Natural killer cell (primary cell): Measurements from ENCODE around the gene WDR43. TPM values are rescaled to one million over a fixed set of nuclear protein-coding genes. Genes with fewer than 3 reads are reported as not detected.
A peak's percentile ranks its signal among the peaks of the same experiment; 100 is the strongest.
"Not testable (repeated sequence)": the region's sequence is repeated elsewhere in the genome, so short reads cannot be mapped to it uniquely, and the experiment has no call there.

Experiments
- ATAC-seq, 3 donors: fragments of 150-1000 bp in 2 of 3; fragments of 200-7000 bp in 1 of 3; cut with Tn5 transposase; 1 replicate in 1 of 3; 2 replicates in 2 of 3; pipeline ENCODE4 v1.10.0; 2021; ENCODE audit warnings: mild to moderate bottlenecking in 2 of 3, moderate library complexity in 2 of 3
- DNase-seq, 2 donors: peaks; one replicate each; pipeline versions ENCODE4 v3.0.0 to v3.0.0-alpha.2; 2013 to 2021; ENCODE audit warnings: mixed read lengths in 1 of 2
- H3K27ac ChIP-seq: one replicate; pipeline ENCODE4 v1.5.1; 2013; ENCODE audit warnings: mild to moderate bottlenecking, low read length
- H3K27me3 ChIP-seq: one replicate; pipeline ENCODE4 v1.6.1; 2013; ENCODE audit warnings: low read length; ENCODE audit not compliant: control insufficient read depth, insufficient read depth
- H3K36me3 ChIP-seq: one replicate; pipeline ENCODE4 v1.6.1; 2013; ENCODE audit warnings: low read length; ENCODE audit not compliant: control insufficient read depth, insufficient read depth
- H3K4me1 ChIP-seq: one replicate; pipeline ENCODE4 v1.6.1; 2013; ENCODE audit warnings: low read length; ENCODE audit not compliant: control insufficient read depth, insufficient read depth
- H3K4me3 ChIP-seq: one replicate; pipeline ENCODE4 v1.5.1; 2013; ENCODE audit warnings: low read length
- H3K9me3 ChIP-seq: one replicate; pipeline ENCODE4 v1.6.1; 2013; ENCODE audit warnings: low read length; ENCODE audit not compliant: control insufficient read depth, insufficient read depth
- H3K27ac Mint-ChIP-seq, 2 donors: one replicate each; pipeline ENCODE4 v1.8.0; 2022; ENCODE audit warnings: mild to moderate bottlenecking in 2 of 2, mixed read lengths in 2 of 2, moderate library complexity in 1 of 2
- H3K27me3 Mint-ChIP-seq, 2 donors: one replicate each; pipeline ENCODE4 v1.8.0; 2022; ENCODE audit warnings: low read depth in 2 of 2, mixed read lengths in 2 of 2
- H3K36me3 Mint-ChIP-seq: one replicate; pipeline ENCODE4 v1.8.0; 2022; ENCODE audit warnings: mixed read lengths
- H3K4me1 Mint-ChIP-seq, 2 donors: one replicate each; pipeline ENCODE4 v1.8.0; 2022; ENCODE audit warnings: mixed read lengths in 2 of 2
- H3K4me3 Mint-ChIP-seq: one replicate; pipeline ENCODE4 v1.8.0; 2022; ENCODE audit warnings: mild to moderate bottlenecking, moderate library complexity, mixed read lengths
- H3K9me3 Mint-ChIP-seq, 2 donors: one replicate each; pipeline ENCODE4 v1.8.0; 2022; ENCODE audit warnings: mixed read lengths in 2 of 2
- WGBS: methylation state at CpG from one replicate; pipeline ENCODE4 v1.1.7; 2013; ENCODE audit warnings: missing lambda C conversion rate; ENCODE audit not compliant: insufficient coverage; 5-methylcytosine and 5-hydroxymethylcytosine counted together
- intact Hi-C: fragments of 100-400 bp; cut with micrococcal nuclease; formaldehyde crosslinking; loops from one replicate; pipeline ENCODE4 v1.14.2; 2022
- total RNA-seq, 4 donors: library from RNA; stranded (reverse); fragments of 120-200 nt in 1 of 4; gene quantifications; one replicate each; pipeline versions ENCODE4 v1.2.3 to v1.2.4, GENCODE V29; 2013 to 2022
- TF ChIP-seq, protein P1 (sequence below): fragments of 200-600 bp; IDR thresholded peaks from one replicate; pipeline ENCODE4 v1.8.0; 2022; ENCODE audit warnings: antibody characterized with exemption

WDR43 gene
- total RNA-seq, 3 donors from 2014 or later (not counting 1 experiment from before 2014, with no cell fraction given), result 45.1 to 53.2 (median 49.1) TPM

DNA sequence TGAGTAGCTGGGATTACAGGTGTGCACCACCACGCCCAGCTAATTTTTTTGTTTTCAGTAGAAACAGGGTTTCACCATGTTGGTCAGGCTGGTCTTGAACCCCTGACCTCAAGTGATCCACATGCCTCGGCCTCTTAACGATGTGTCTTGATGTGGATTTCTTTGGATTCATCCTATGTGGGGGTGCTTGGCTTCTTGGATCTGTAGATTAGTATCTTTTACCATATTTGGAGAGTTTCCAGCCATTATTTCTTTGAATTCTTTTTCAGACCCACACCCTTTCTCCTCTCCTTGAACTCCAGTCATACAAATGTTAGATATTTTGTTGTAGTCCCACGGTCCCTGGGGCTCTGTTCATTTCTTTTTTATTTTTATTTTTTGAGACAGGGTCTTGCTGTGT lies 79.8 kb downstream of the WDR43 start:
- 93% methylated on average over 4 of the region's 4 CpGs for WGBS
- Histone ChIP-seq H3K36me3 (no peaks in the 10 kb centered on the region), H3K4me1 (peaks cover 6% of the 10 kb centered on the region), H3K27ac (no peak overlapping the region), H3K27me3 (no peaks in the 10 kb centered on the region), H3K9me3 (no peaks in the 10 kb centered on the region), H3K4me3 (no peak overlapping the region)
- DNase-seq, result no peak
- Mint-ChIP-seq H3K27me3 (no peaks in the 10 kb centered on the region), H3K36me3 (no peaks in the 10 kb centered on the region), H3K4me3 (no peak overlapping the region), H3K4me1 (peaks cover 0 to 11% of the 10 kb centered on the region in 2 donors), H3K27ac (no peak overlapping the region), H3K9me3 (no peaks in the 10 kb centered on the region)
- TF ChIP-seq, protein P1, sequence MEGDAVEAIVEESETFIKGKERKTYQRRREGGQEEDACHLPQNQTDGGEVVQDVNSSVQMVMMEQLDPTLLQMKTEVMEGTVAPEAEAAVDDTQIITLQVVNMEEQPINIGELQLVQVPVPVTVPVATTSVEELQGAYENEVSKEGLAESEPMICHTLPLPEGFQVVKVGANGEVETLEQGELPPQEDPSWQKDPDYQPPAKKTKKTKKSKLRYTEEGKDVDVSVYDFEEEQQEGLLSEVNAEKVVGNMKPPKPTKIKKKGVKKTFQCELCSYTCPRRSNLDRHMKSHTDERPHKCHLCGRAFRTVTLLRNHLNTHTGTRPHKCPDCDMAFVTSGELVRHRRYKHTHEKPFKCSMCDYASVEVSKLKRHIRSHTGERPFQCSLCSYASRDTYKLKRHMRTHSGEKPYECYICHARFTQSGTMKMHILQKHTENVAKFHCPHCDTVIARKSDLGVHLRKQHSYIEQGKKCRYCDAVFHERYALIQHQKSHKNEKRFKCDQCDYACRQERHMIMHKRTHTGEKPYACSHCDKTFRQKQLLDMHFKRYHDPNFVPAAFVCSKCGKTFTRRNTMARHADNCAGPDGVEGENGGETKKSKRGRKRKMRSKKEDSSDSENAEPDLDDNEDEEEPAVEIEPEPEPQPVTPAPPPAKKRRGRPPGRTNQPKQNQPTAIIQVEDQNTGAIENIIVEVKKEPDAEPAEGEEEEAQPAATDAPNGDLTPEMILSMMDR, result no peak
- intact Hi-C loops, result no loop called here
- ATAC-seq, result no peak

DNA sequence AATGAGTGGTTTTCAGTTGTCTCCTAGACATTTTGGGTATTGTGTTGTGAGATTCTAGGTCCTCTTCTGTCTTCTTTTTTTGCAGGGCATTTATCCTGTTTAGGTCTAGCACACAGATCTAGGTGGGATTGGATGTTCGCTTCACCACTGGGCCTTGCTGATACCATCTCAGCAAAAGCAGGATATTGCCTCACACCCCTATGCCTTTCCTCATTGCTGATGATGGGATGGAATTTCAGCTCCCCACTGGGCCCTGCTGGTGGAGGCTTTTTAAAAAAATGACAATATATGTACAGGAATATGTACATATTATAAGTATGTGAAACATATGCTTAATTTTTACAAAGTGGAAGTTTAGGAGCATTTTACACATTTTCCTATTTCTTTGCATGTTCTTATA lies 81.2 kb downstream of the WDR43 start:
- Mint-ChIP-seq H3K4me3 (no peak overlapping the region), H3K27ac (no peak overlapping the region)
- intact Hi-C loops, result no loop called here

DNA sequence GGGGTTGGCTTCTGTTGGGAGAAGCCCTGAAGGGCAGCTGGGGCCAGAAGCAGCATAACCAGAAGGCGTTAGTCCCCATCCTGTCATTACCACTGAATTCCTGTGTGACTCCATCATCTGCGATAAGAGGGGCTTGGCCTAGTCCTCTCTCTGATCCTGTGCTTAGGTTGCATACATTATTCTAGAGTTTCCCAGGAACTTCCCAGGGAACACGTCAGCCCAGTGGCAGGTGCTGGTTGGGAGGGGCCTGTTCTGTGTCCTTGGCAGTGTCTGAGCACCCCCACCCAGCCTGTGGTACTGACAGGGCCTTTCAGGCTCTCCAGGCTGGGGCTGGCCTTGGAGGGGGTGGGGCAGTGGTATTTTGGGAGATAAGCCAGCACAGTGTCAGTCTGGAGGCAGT lies 82.1 kb downstream of the WDR43 start:
- Histone ChIP-seq H3K4me3 (no peak overlapping the region), H3K27me3 (no peaks in the 10 kb centered on the region), H3K9me3 (no peaks in the 10 kb centered on the region), H3K4me1 (peaks cover 6% of the 10 kb centered on the region), H3K27ac (no peak overlapping the region), H3K36me3 (no peaks in the 10 kb centered on the region)
- H3K36me3 Mint-ChIP-seq, result no peaks in the 10 kb centered on the region
- peak overlapping the region in 1 of 2 donors; percentile 31 for H3K27ac Mint-ChIP-seq
- no peaks in the 10 kb centered on the region for H3K27me3 Mint-ChIP-seq
- TF ChIP-seq, protein P1, result no peak
- 87% methylated on average over 3 of the region's 3 CpGs for WGBS
- peaks cover 0 to 11% of the 10 kb centered on the region in 2 donors for H3K4me1 Mint-ChIP-seq
- intact Hi-C loops, result no loop called here
- H3K9me3 Mint-ChIP-seq, result no peaks in the 10 kb centered on the region
- ATAC-seq, result no peak
- no peak for DNase-seq
- H3K4me3 Mint-ChIP-seq, result no peak overlapping the region

More for the DNA sequence above, 81.2 kb downstream of the WDR43 start:
- WGBS, result no CpG with 5 or more reads among the region's 1 CpG
- Histone ChIP-seq H3K36me3 (no peaks in the 10 kb centered on the region), H3K27me3 (no peaks in the 10 kb centered on the region), H3K4me3 (no peak overlapping the region), H3K9me3 (no peaks in the 10 kb centered on the region), H3K4me1 (peaks cover 6% of the 10 kb centered on the region), H3K27ac (no peak overlapping the region)
- H3K9me3 Mint-ChIP-seq, result no peaks in the 10 kb centered on the region
- H3K36me3 Mint-ChIP-seq, result no peaks in the 10 kb centered on the region
- TF ChIP-seq, protein P1, result no peak
- no peaks in the 10 kb centered on the region for H3K27me3 Mint-ChIP-seq
- DNase-seq, result no peak
- ATAC-seq, result no peak
- H3K4me1 Mint-ChIP-seq, result peaks cover 0 to 11% of the 10 kb centered on the region in 2 donors

DNA sequence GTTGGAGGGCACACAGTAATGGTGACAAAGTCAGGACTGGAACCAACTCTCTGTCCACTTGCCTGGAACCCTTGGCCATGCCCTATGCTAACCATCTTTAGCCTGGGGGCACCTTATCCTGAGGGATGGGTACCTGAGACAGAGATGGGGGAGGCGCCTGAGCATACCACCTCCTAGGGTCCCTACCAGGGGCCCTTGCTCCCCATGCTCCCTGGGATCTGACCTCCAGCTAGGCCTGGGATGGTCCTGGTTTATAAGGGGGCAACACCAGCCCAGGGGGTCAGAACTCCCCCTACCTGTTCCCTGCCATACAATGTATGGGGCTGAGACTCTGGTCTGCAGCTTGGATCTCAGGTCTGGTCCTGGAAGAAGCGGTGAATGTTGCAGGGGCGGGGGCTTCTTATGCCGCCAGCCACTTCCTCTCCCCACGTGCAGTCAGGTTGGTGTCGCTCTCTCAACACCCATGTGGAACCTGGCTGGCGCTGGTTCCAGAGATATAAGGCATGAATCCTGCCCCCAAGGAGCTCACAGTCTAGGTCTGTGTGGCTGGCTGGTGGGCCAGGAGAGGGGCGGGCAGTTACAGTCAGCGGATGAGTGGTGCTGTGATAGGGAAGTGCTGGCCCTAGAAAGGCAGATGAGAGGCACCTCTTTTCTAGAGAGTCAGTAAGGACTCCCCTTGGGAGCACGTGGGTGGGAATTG lies 82.9 kb downstream of the WDR43 start:
- WGBS, result 78% methylated on average over 10 of the region's 10 CpGs
- Histone ChIP-seq H3K36me3 (no peaks in the 10 kb centered on the region), H3K27ac (no peak overlapping the region), H3K4me1 (peaks cover 6% of the 10 kb centered on the region), H3K27me3 (no peaks in the 10 kb centered on the region), H3K4me3 (no peak overlapping the region), H3K9me3 (no peaks in the 10 kb centered on the region)
- DNase-seq (no peak), ATAC-seq (no peak)
- Mint-ChIP-seq H3K4me3 (no peak overlapping the region), H3K27ac (no peak overlapping the region), H3K27me3 (no peaks in the 10 kb centered on the region), H3K9me3 (no peaks in the 10 kb centered on the region), H3K36me3 (no peaks in the 10 kb centered on the region), H3K4me1 (peaks cover 0 to 11% of the 10 kb centered on the region in 2 donors)
- intact Hi-C loops, result no loop called here
- TF ChIP-seq, protein P1, result no peak

DNA sequence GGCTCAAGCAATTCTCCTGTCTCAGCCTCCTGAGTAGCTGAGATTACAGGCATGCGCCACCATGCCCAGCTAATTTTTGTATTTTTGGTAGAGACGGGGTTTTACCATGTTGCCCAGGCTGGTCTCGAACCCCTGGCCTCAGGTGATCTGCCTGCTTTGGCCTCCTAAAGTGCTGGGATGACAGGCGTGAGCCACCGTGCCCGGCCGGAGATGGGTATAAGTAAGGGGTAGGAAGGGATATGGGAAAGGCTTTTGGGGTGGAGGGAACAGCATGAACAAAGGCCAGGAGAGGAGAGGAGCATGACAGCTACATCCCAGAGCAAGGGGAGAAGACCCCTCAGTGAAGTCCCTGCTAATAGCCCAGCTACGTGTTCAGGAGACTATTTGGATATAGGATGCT lies 83.5 kb downstream of the WDR43 start:
- H3K4me1 Mint-ChIP-seq, DNase-seq, H3K36me3 ChIP-seq, intact Hi-C loops, H3K9me3 Mint-ChIP-seq, H3K27me3 Mint-ChIP-seq, H3K27ac ChIP-seq, H3K4me3 Mint-ChIP-seq, ATAC-seq, H3K9me3 ChIP-seq, H3K4me1 ChIP-seq, H3K36me3 Mint-ChIP-seq, H3K4me3 ChIP-seq, H3K27me3 ChIP-seq: not testable (repeated sequence)
- peak overlapping the region in 1 of 2 donors; percentile 14 for H3K27ac Mint-ChIP-seq
- 93% methylated on average over 8 of the region's 8 CpGs for WGBS
